ENCODE data around the gene UGT1A5. TPM values are rescaled to one million over a fixed set of nuclear protein-coding genes. Genes with fewer than 3 reads are reported as not detected.

The UGT1A5 gene
- polyA plus RNA-seq, 1 experiment = not detected

- TF ChIP-seq CTCF (IDR thresholded peaks at IDR 0.05; ENCODE audit: insufficient read depth, low read depth, low read length) = no peak
- no peak for DNase-seq (ENCODE audit: low read depth)
- ChIA-PET CTCF (interaction anchor here (1.1 kb wide), 1 partner anchor 13 kb away, joined by 4 read pairs; no protein-coding TSS in a partner anchor), POLR2A (no interaction called here)
- Histone ChIP-seq H3K27me3 (ENCODE audit: control insufficient read depth, insufficient read depth, low read length) (no peaks in the 10 kb centered on the region), H3K4me3 (ENCODE audit: low read depth, low read length) (no peak overlapping the region), H3K36me3 (ENCODE audit: control insufficient read depth, insufficient read depth, low read length) (no peaks in the 10 kb centered on the region)
Observed at GRCh38 chr2:233799716-233800115, 87.0 kb downstream of the UGT1A5 start.

GRCh38 chr2:233800208-233800607, 87.5 kb downstream of the UGT1A5 start:
- DNase-seq (ENCODE audit: low read depth) = no peak
- ChIA-PET POLR2A (no interaction called here), CTCF (no interaction called here)
- no peaks in the 10 kb centered on the region for H3K36me3 ChIP-seq (ENCODE audit: control insufficient read depth, insufficient read depth, low read length)
- no peak overlapping the region for H3K4me3 ChIP-seq (ENCODE audit: low read depth, low read length)
- no peak for TF ChIP-seq CTCF (IDR thresholded peaks at IDR 0.05; ENCODE audit: insufficient read depth, low read depth, low read length)
- no peaks in the 10 kb centered on the region for H3K27me3 ChIP-seq (ENCODE audit: control insufficient read depth, insufficient read depth, low read length)

GRCh38 chr2:233801357-233802131, 88.8 kb downstream of the UGT1A5 start:
- DNase-seq (ENCODE audit: low read depth) = no peak
- Histone ChIP-seq H3K27me3 (ENCODE audit: control insufficient read depth, insufficient read depth, low read length) (no peaks in the 10 kb centered on the region), H3K4me3 (ENCODE audit: low read depth, low read length) (no peak overlapping the region), H3K36me3 (ENCODE audit: control insufficient read depth, insufficient read depth, low read length) (no peaks in the 10 kb centered on the region)
- POLR2A ChIA-PET = no interaction called here
- CTCF ChIA-PET = no interaction called here
- TF ChIP-seq CTCF (IDR thresholded peaks at IDR 0.05; ENCODE audit: insufficient read depth, low read depth, low read length) = no peak

GRCh38 chr2:233802132-233802815, 89.6 kb downstream of the UGT1A5 start:
- Histone ChIP-seq H3K36me3 (ENCODE audit: control insufficient read depth, insufficient read depth, low read length) (no peaks in the 10 kb centered on the region), H3K4me3 (ENCODE audit: low read depth, low read length) (no peak overlapping the region), H3K27me3 (ENCODE audit: control insufficient read depth, insufficient read depth, low read length) (no peaks in the 10 kb centered on the region)
- no peak for DNase-seq (ENCODE audit: low read depth)
- CTCF ChIA-PET = no interaction called here
- POLR2A ChIA-PET = no interaction called here
- TF ChIP-seq CTCF (IDR thresholded peaks at IDR 0.05; ENCODE audit: insufficient read depth, low read depth, low read length) = no peak

- POLR2A ChIA-PET = no interaction called here
- no peak for TF ChIP-seq CTCF (IDR thresholded peaks at IDR 0.05; ENCODE audit: insufficient read depth, low read depth, low read length)
- Histone ChIP-seq H3K4me3 (ENCODE audit: low read depth, low read length) (no peak overlapping the region), H3K27me3 (ENCODE audit: control insufficient read depth, insufficient read depth, low read length) (peaks cover under 1% of the 10 kb centered on the region; the same call in 1 of the 2 replicates), H3K36me3 (ENCODE audit: control insufficient read depth, insufficient read depth, low read length) (no peaks in the 10 kb centered on the region)
- CTCF ChIA-PET = no interaction called here
- no peak for DNase-seq (ENCODE audit: low read depth)
Observed at GRCh38 chr2:233803292-233803911, 90.7 kb downstream of the UGT1A5 start.

Data from BJ (cell line).